ENCODE data around the gene RNU6-1. TPM values are rescaled to one million over a fixed set of nuclear protein-coding genes. Genes with fewer than 3 reads are reported as not detected.

The RNU6-1 gene
- not detected in 2 replicates for polyA plus RNA-seq (2013)

GRCh38 chr15:67839929-67840748 is at the start of gene RNU6-1:
TSS of gene RNU6-1 (minus strand) at chr15:67840045.
- Histone ChIP-seq H3K79me2 (ENCODE audit: control insufficient read depth, insufficient read depth, low read length, poor library complexity) (peaks cover 4% of the 10 kb centered on the region), H4K8ac (ENCODE audit: low read depth, low read length) (peak within 1 kb of the TSS; percentile 60), H2BK12ac (ENCODE audit: low read length) (peak within 1 kb of the TSS; percentile 55), H3K27ac (ENCODE audit: low read depth, low read length) (peak within 1 kb of the TSS; percentile 76), H2BK120ac (ENCODE audit: insufficient read depth, low read length, poor library complexity) (peak within 1 kb of the TSS; percentile 29), H2BK5ac (ENCODE audit: low read depth, low read length, poor library complexity) (peak within 1 kb of the TSS; percentile 37), H3K14ac (ENCODE audit: low read length) (peak within 1 kb of the TSS; percentile 86), H2AFZ (ENCODE audit: insufficient read depth, low read length, poor library complexity) (peak within 1 kb of the TSS; percentile 64), H3K4me2 (ENCODE audit: low read length) (peak within 1 kb of the TSS; percentile 73), H3K4me1 (ENCODE audit: control insufficient read depth in 1 of 2, insufficient read depth in 2 of 2, low read length in 2 of 2) (peaks cover 16 to 27% of the 10 kb centered on the region in 2 experiments), H3K9ac (ENCODE audit: low read length) (peak within 1 kb of the TSS; percentile 99), H3K23ac (ENCODE audit: low read length) (no peak within 1 kb of the TSS), H3K9me3 (ENCODE audit: insufficient read depth, low read depth, low read length) (no peaks in the 10 kb centered on the region), H3K79me1 (ENCODE audit: low read length) (peaks cover 12% of the 10 kb centered on the region), H3K36me3 (ENCODE audit: control insufficient read depth in 1 of 2, insufficient read depth in 2 of 2, low read length in 2 of 2) (no peaks in the 10 kb centered on the region), H4K91ac (ENCODE audit: low read depth, low read length) (peak within 1 kb of the TSS; percentile 81), H3K27me3 (ENCODE audit: insufficient read depth, low read length) (peaks cover 10% of the 10 kb centered on the region), H3K4ac (ENCODE audit: low read depth, low read length) (peak within 1 kb of the TSS; percentile 53), H4K12ac (ENCODE audit: low read depth, low read length) (peak within 1 kb of the TSS; percentile 13), H2AK5ac (ENCODE audit: low read length) (no peak within 1 kb of the TSS), H3K4me3 (ENCODE audit: low read depth, low read length) (peak within 1 kb of the TSS; percentile 96), H3K18ac (ENCODE audit: low read length) (peak within 1 kb of the TSS; percentile 77)
- WGBS (ENCODE audit: extremely low coverage, insufficient coverage, insufficient read length): no CpG with 5 or more reads among the region's 62 CpGs
- peak; percentile 81 to 94 for DNase-seq

- H3K79me2 ChIP-seq (ENCODE audit: control insufficient read depth, insufficient read depth, low read length, poor library complexity): no peaks in the 10 kb centered on the region
- H3K79me1 ChIP-seq (ENCODE audit: low read length): peaks cover 7% of the 10 kb centered on the region
- peaks cover 6 to 10% of the 10 kb centered on the region in 2 experiments for H3K4me1 ChIP-seq (ENCODE audit: control insufficient read depth in 1 of 2, insufficient read depth in 2 of 2, low read length in 2 of 2)
- no peak overlapping the region for H3K4me3 ChIP-seq (ENCODE audit: low read depth, low read length)
- H2BK120ac ChIP-seq (ENCODE audit: insufficient read depth, low read length, poor library complexity): no peak overlapping the region
- no peak overlapping the region for H3K18ac ChIP-seq (ENCODE audit: low read length)
- H2BK5ac ChIP-seq (ENCODE audit: low read depth, low read length, poor library complexity): no peak overlapping the region
- H4K12ac ChIP-seq (ENCODE audit: low read depth, low read length): no peak overlapping the region
- H2AFZ ChIP-seq (ENCODE audit: insufficient read depth, low read length, poor library complexity): no peak overlapping the region
- no peak overlapping the region for H3K4ac ChIP-seq (ENCODE audit: low read depth, low read length)
- no peak overlapping the region for H4K8ac ChIP-seq (ENCODE audit: low read depth, low read length)
- no peak overlapping the region for H3K14ac ChIP-seq (ENCODE audit: low read length)
- H4K91ac ChIP-seq (ENCODE audit: low read depth, low read length): no peak overlapping the region
- no peak overlapping the region for H2AK5ac ChIP-seq (ENCODE audit: low read length)
- no peaks in the 10 kb centered on the region for H3K27me3 ChIP-seq (ENCODE audit: insufficient read depth, low read length)
- H2BK12ac ChIP-seq (ENCODE audit: low read length): no peak overlapping the region
- DNase-seq: no peak
- no peak overlapping the region for H3K23ac ChIP-seq (ENCODE audit: low read length)
- H3K9me3 ChIP-seq (ENCODE audit: insufficient read depth, low read depth, low read length): peaks cover 4% of the 10 kb centered on the region
- no peak overlapping the region for H3K4me2 ChIP-seq (ENCODE audit: low read length)
- H3K27ac ChIP-seq (ENCODE audit: low read depth, low read length): no peak overlapping the region
- H3K36me3 ChIP-seq (ENCODE audit: control insufficient read depth in 1 of 2, insufficient read depth in 2 of 2, low read length in 2 of 2): no peaks in the 10 kb centered on the region
- no CpG with 5 or more reads among the region's 2 CpGs for WGBS (ENCODE audit: extremely low coverage, insufficient coverage, insufficient read length)
- H3K9ac ChIP-seq (ENCODE audit: low read length): no peak overlapping the region
These were observed 47.9 kb upstream of the RNU6-1 start for GRCh38 chr15:67887776-67888175.

- no peak overlapping the region for H3K9ac ChIP-seq (ENCODE audit: low read length)
- no peak overlapping the region for H2BK120ac ChIP-seq (ENCODE audit: insufficient read depth, low read length, poor library complexity)
- H4K91ac ChIP-seq (ENCODE audit: low read depth, low read length): no peak overlapping the region
- H3K79me2 ChIP-seq (ENCODE audit: control insufficient read depth, insufficient read depth, low read length, poor library complexity): no peaks in the 10 kb centered on the region
- no peak overlapping the region for H3K4me3 ChIP-seq (ENCODE audit: low read depth, low read length)
- H3K27ac ChIP-seq (ENCODE audit: low read depth, low read length): no peak overlapping the region
- H3K9me3 ChIP-seq (ENCODE audit: insufficient read depth, low read depth, low read length): peaks cover 3% of the 10 kb centered on the region
- H2AFZ ChIP-seq (ENCODE audit: insufficient read depth, low read length, poor library complexity): no peak overlapping the region
- H3K4ac ChIP-seq (ENCODE audit: low read depth, low read length): no peak overlapping the region
- H3K4me2 ChIP-seq (ENCODE audit: low read length): no peak overlapping the region
- H3K23ac ChIP-seq (ENCODE audit: low read length): no peak overlapping the region
- no peak overlapping the region for H2AK5ac ChIP-seq (ENCODE audit: low read length)
- no peak overlapping the region for H2BK5ac ChIP-seq (ENCODE audit: low read depth, low read length, poor library complexity)
- H3K36me3 ChIP-seq (ENCODE audit: control insufficient read depth in 1 of 2, insufficient read depth in 2 of 2, low read length in 2 of 2): no peaks in the 10 kb centered on the region
- H3K27me3 ChIP-seq (ENCODE audit: insufficient read depth, low read length): no peaks in the 10 kb centered on the region
- peaks cover 6% of the 10 kb centered on the region in 2 experiments for H3K4me1 ChIP-seq (ENCODE audit: control insufficient read depth in 1 of 2, insufficient read depth in 2 of 2, low read length in 2 of 2)
- peaks cover 7% of the 10 kb centered on the region for H3K79me1 ChIP-seq (ENCODE audit: low read length)
- no peak overlapping the region for H3K14ac ChIP-seq (ENCODE audit: low read length)
- no peak overlapping the region for H3K18ac ChIP-seq (ENCODE audit: low read length)
- no peak overlapping the region for H2BK12ac ChIP-seq (ENCODE audit: low read length)
- no peak for DNase-seq
- H4K12ac ChIP-seq (ENCODE audit: low read depth, low read length): no peak overlapping the region
- H4K8ac ChIP-seq (ENCODE audit: low read depth, low read length): no peak overlapping the region
These were observed 46.0 kb upstream of the RNU6-1 start for GRCh38 chr15:67885861-67886260.

GRCh38 chr15:67885175-67885523 is 45.3 kb upstream of the RNU6-1 start:
- no peak overlapping the region for H3K23ac ChIP-seq (ENCODE audit: low read length)
- H2AK5ac ChIP-seq (ENCODE audit: low read length): no peak overlapping the region
- H3K36me3 ChIP-seq (ENCODE audit: control insufficient read depth in 1 of 2, insufficient read depth in 2 of 2, low read length in 2 of 2): no peaks in the 10 kb centered on the region
- H3K27ac ChIP-seq (ENCODE audit: low read depth, low read length): peak overlapping the region; percentile 45
- no peak overlapping the region for H2BK12ac ChIP-seq (ENCODE audit: low read length)
- peak overlapping the region; percentile 75 for H2AFZ ChIP-seq (ENCODE audit: insufficient read depth, low read length, poor library complexity)
- H3K79me2 ChIP-seq (ENCODE audit: control insufficient read depth, insufficient read depth, low read length, poor library complexity): no peaks in the 10 kb centered on the region
- H2BK5ac ChIP-seq (ENCODE audit: low read depth, low read length, poor library complexity): no peak overlapping the region
- H3K9me3 ChIP-seq (ENCODE audit: insufficient read depth, low read depth, low read length): no peaks in the 10 kb centered on the region
- H2BK120ac ChIP-seq (ENCODE audit: insufficient read depth, low read length, poor library complexity): no peak overlapping the region
- H4K12ac ChIP-seq (ENCODE audit: low read depth, low read length): no peak overlapping the region
- H3K18ac ChIP-seq (ENCODE audit: low read length): no peak overlapping the region
- no peaks in the 10 kb centered on the region for H3K27me3 ChIP-seq (ENCODE audit: insufficient read depth, low read length)
- no peak overlapping the region for H3K9ac ChIP-seq (ENCODE audit: low read length)
- H3K14ac ChIP-seq (ENCODE audit: low read length): no peak overlapping the region
- no peak overlapping the region for H4K91ac ChIP-seq (ENCODE audit: low read depth, low read length)
- H3K4ac ChIP-seq (ENCODE audit: low read depth, low read length): no peak overlapping the region
- no peak overlapping the region for H4K8ac ChIP-seq (ENCODE audit: low read depth, low read length)
- WGBS (ENCODE audit: extremely low coverage, insufficient coverage, insufficient read length): no CpG with 5 or more reads among the region's 7 CpGs
- H3K79me1 ChIP-seq (ENCODE audit: low read length): peaks cover 7% of the 10 kb centered on the region
- peaks cover 6% of the 10 kb centered on the region in 2 experiments for H3K4me1 ChIP-seq (ENCODE audit: control insufficient read depth in 1 of 2, insufficient read depth in 2 of 2, low read length in 2 of 2)
- no peak for DNase-seq
- peak overlapping the region; percentile 56 for H3K4me2 ChIP-seq (ENCODE audit: low read length)
- no peak overlapping the region for H3K4me3 ChIP-seq (ENCODE audit: low read depth, low read length)

Measured in trophoblast cell (in vitro differentiated cells and primary cell).